GM18526 (cell line): Measurements from ENCODE around the gene EXOC6B.

ENCODE experiments used
- POLR2A ChIP-seq: IDR thresholded peaks from 3 replicates; pipeline ENCODE4 v1.6.1; 2011; ENCODE audit not compliant: insufficient read length; ENCODE audit errors: extremely low read depth

Gene EXOC6B

GRCh38 chr2:72427022-72427861, 398.6 kb downstream of the EXOC6B start:
- TF ChIP-seq POLR2A, result no peak

- no peak for TF ChIP-seq POLR2A
Measured at GRCh38 chr2:72425996-72426395, 399.8 kb downstream of the EXOC6B start.

GRCh38 chr2:72423756-72424155, 402.1 kb downstream of the EXOC6B start:
- no peak for TF ChIP-seq POLR2A

GRCh38 chr2:72415781-72416475, 409.9 kb downstream of the EXOC6B start:
- no peak for TF ChIP-seq POLR2A

GRCh38 chr2:72415241-72415661, 410.6 kb downstream of the EXOC6B start:
- no peak for TF ChIP-seq POLR2A

- no peak for TF ChIP-seq POLR2A
Measured at GRCh38 chr2:72414137-72414760, 411.6 kb downstream of the EXOC6B start.

GRCh38 chr2:72413716-72414115, 412.1 kb downstream of the EXOC6B start:
- TF ChIP-seq POLR2A, result no peak

- no peak for TF ChIP-seq POLR2A
Measured at GRCh38 chr2:72412214-72412613, 413.6 kb downstream of the EXOC6B start.

GRCh38 chr2:72399879-72400278, 426.0 kb downstream of the EXOC6B start:
- TF ChIP-seq POLR2A, result no peak

GRCh38 chr2:72395096-72395495, 430.7 kb downstream of the EXOC6B start:
- no peak for TF ChIP-seq POLR2A

- no peak for TF ChIP-seq POLR2A
Measured at GRCh38 chr2:72394541-72395070, 431.2 kb downstream of the EXOC6B start.

- TF ChIP-seq POLR2A, result no peak
Measured at GRCh38 chr2:72389447-72389846, 436.4 kb downstream of the EXOC6B start.

- no peak for TF ChIP-seq POLR2A
Measured at GRCh38 chr2:72388263-72388662, 437.6 kb downstream of the EXOC6B start.

- TF ChIP-seq POLR2A, result no peak
Measured at GRCh38 chr2:72386288-72386687, 439.5 kb downstream of the EXOC6B start.

GRCh38 chr2:72378753-72379348, 447.0 kb downstream of the EXOC6B start:
- TF ChIP-seq POLR2A, result no peak

- no peak for TF ChIP-seq POLR2A
Measured at GRCh38 chr2:72367530-72368225, 458.2 kb downstream of the EXOC6B start.
